SK-N-SH (cell line): ENCODE data around the gene HSD11B2. TPM values are rescaled to one million over a fixed set of nuclear protein-coding genes. Genes with fewer than 3 reads are reported as not detected.

ENCODE experiments used
- CTCF ChIA-PET: fragments of 300-600, 350-600 bp; formaldehyde crosslinking; extraction: SDS; loops from one replicate; lab custom pipeline; 2021; lab: Yijun Ruan, JAX
- POLR2A ChIA-PET: fragments of 350-600 bp; sonication (Branson Sonifier 250); formaldehyde crosslinking; extraction: SDS; loops from one replicate; lab custom pipeline; 2020; ENCODE audit warnings: antibody characterized with exemption, inconsistent platforms; lab: Yijun Ruan, JAX
- DNase-seq: peaks from one replicate; pipeline ENCODE4 v3.0.0; 2012
- H2AFZ ChIP-seq: fragments of 200-600 bp; sonication (generic); 2 replicates; pipeline ENCODE4 v1.8.1; 2016; ENCODE audit warnings: antibody characterized with exemption, mild to moderate bottlenecking, low read depth
- H3F3A ChIP-seq: fragments of 200-600 bp; sonication (generic); replicated peaks from 2 replicates; pipeline ENCODE3; 2016; ENCODE audit warnings: antibody characterized with exemption, mild to moderate bottlenecking; ENCODE audit not compliant: insufficient read depth
- H3K27ac ChIP-seq, 2 experiments: fragments of 200-500 bp in 1 of 2; fragments of 200-600 bp in 1 of 2; sonication (Bioruptor generic) in 1 of 2; sonication (generic), shearing (Covaris generic) in 1 of 2; 2 replicates each; pipeline versions ENCODE4 v1.5.1 to v1.6.1; 2014 to 2016; ENCODE audit warnings: low read depth in 2 of 2, inconsistent platforms in 1 of 2, low read length in 1 of 2, mild to moderate bottlenecking in 1 of 2, mixed read lengths in 1 of 2
- H3K27me3 ChIP-seq: fragments of 200-600 bp; sonication (generic), shearing (Covaris generic); 2 replicates; pipeline ENCODE4 v1.6.1; 2016; ENCODE audit warnings: mixed run types; ENCODE audit not compliant: insufficient read depth
- H3K36me3 ChIP-seq, 2 experiments: fragments of 200-500 bp in 1 of 2; fragments of 200-600 bp in 1 of 2; sonication (Bioruptor generic) in 1 of 2; sonication (generic) in 1 of 2; replicated peaks in 1 of 2; 2 replicates each; pipeline versions ENCODE3 to v1.5.1; 2014 to 2016; ENCODE audit warnings: low read length in 1 of 2, mild to moderate bottlenecking in 1 of 2; ENCODE audit not compliant: insufficient read depth in 2 of 2, control insufficient read depth in 1 of 2
- H3K4me1 ChIP-seq, 2 experiments: fragments of 200-500 bp in 1 of 2; fragments of 200-600 bp in 1 of 2; sonication (Bioruptor generic) in 1 of 2; sonication (generic), shearing (Covaris generic) in 1 of 2; 2 replicates each; pipeline versions ENCODE4 v1.5.1 to v1.6.1; 2014 to 2016; ENCODE audit warnings: low read depth in 1 of 2, low read length in 1 of 2, mixed run types in 1 of 2; ENCODE audit not compliant: insufficient read depth in 2 of 2, control insufficient read depth in 1 of 2
- H3K4me2 ChIP-seq: fragments of 200-600 bp; sonication (generic), shearing (Covaris generic); 2 replicates; pipeline ENCODE4 v1.6.1; 2017; ENCODE audit warnings: mixed run types
- H3K4me3 ChIP-seq, 2 experiments: fragments of 200-500 bp in 1 of 2; fragments of 200-600 bp in 1 of 2; sonication (Bioruptor generic) in 1 of 2; sonication (generic), shearing (Covaris generic) in 1 of 2; 2 replicates each; pipeline versions ENCODE4 v1.5.1 to v1.8.1; 2014 to 2016; ENCODE audit warnings: low read depth in 2 of 2, inconsistent platforms in 1 of 2, low read length in 1 of 2, mild to moderate bottlenecking in 1 of 2, mixed read lengths in 1 of 2, moderate library complexity in 1 of 2
- H3K79me2 ChIP-seq: fragments of 200-600 bp; sonication (generic); 2 replicates; pipeline ENCODE4 v1.8.1; 2017; ENCODE audit warnings: mild to moderate bottlenecking; ENCODE audit not compliant: insufficient read depth
- H3K9ac ChIP-seq: fragments of 200-600 bp; sonication (generic); 2 replicates; pipeline ENCODE4 v1.6.1; 2017; ENCODE audit warnings: mixed run types
- H3K9me2 ChIP-seq: fragments of 200-600 bp; sonication (generic); 2 replicates; pipeline ENCODE4 v1.6.1; 2017; ENCODE audit warnings: mixed run types
- H3K9me3 ChIP-seq: fragments of 200-600 bp; sonication (generic); 2 replicates; pipeline ENCODE4 v1.6.1; 2017; ENCODE audit warnings: mixed run types, mild to moderate bottlenecking, moderate library complexity
- H4K20me1 ChIP-seq: fragments of 200-600 bp; sonication (generic); 2 replicates; pipeline ENCODE4 v1.6.1; 2017; ENCODE audit warnings: mild to moderate bottlenecking, mixed run types; ENCODE audit not compliant: insufficient read depth
- CHD2 ChIP-seq: fragments of 150-350 bp; IDR thresholded peaks from 2 replicates; pipeline ENCODE4 v1.6.1; 2018; ENCODE audit warnings: low read length; ENCODE audit not compliant: partially characterized antibody
- CTCF ChIP-seq: fragments of 200-600 bp; sonication (generic); IDR thresholded peaks from 2 replicates; pipeline ENCODE4 v1.6.1; 2017; ENCODE audit warnings: antibody characterized with exemption, mild to moderate bottlenecking, moderate library complexity
- ELF1 ChIP-seq: IDR thresholded peaks from 2 replicates; pipeline ENCODE4 v1.4.0; 2012
- EP300 ChIP-seq, 2 experiments: IDR thresholded peaks; 2 replicates each; pipeline versions ENCODE4 v1.4.0 to v1.6.1; 2012; ENCODE audit warnings: borderline replicate concordance in 1 of 2, low read depth in 1 of 2, low read length in 1 of 2
- FOSL2 ChIP-seq: IDR thresholded peaks from 2 replicates; pipeline ENCODE4 v1.4.0; 2012; ENCODE audit warnings: low read depth, mild to moderate bottlenecking, moderate library complexity, borderline replicate concordance
- FOXJ3 ChIP-seq: sonication (generic); formaldehyde crosslinking; IDR thresholded peaks from 2 replicates; pipeline ENCODE4 v1.5.1; 2020; ENCODE audit warnings: mild to moderate bottlenecking, missing genetic modification reagents
- GABPA ChIP-seq: IDR thresholded peaks from 2 replicates; pipeline ENCODE4 v1.4.0; 2012; ENCODE audit warnings: low read depth, mild to moderate bottlenecking
- MXI1 ChIP-seq: IDR thresholded peaks from 2 replicates; pipeline ENCODE4 v1.6.1; 2012; ENCODE audit warnings: mild to moderate bottlenecking, low read depth, low read length, improper control_type of control experiment
- NFIC ChIP-seq: IDR thresholded peaks from 2 replicates; pipeline ENCODE4 v1.4.0; 2012; ENCODE audit warnings: borderline replicate concordance
- PBX3 ChIP-seq: IDR thresholded peaks from 2 replicates; pipeline ENCODE4; 2012
- POLR2AphosphoS5 ChIP-seq: IDR thresholded peaks from 2 replicates; pipeline ENCODE4 v1.6.1; 2012; ENCODE audit warnings: low read depth, low read length
- RAD21 ChIP-seq: IDR thresholded peaks from 2 replicates; pipeline ENCODE4 v1.6.1; 2012; ENCODE audit warnings: mild to moderate bottlenecking, low read length
- RFX5 ChIP-seq: IDR thresholded peaks from 2 replicates; pipeline ENCODE4 v1.6.1; 2012; ENCODE audit warnings: mild to moderate bottlenecking, improper control_type of control experiment, low read length
- RXRA ChIP-seq: IDR thresholded peaks from 2 replicates; pipeline ENCODE4 v1.4.0; 2012; ENCODE audit warnings: low read depth, mild to moderate bottlenecking, borderline replicate concordance
- SIN3A ChIP-seq: IDR thresholded peaks from 2 replicates; pipeline ENCODE4 v1.6.1; 2012; ENCODE audit warnings: low read depth, mild to moderate bottlenecking, low read length, moderate library complexity, borderline replicate concordance
- SMC3 ChIP-seq: IDR thresholded peaks from 2 replicates; pipeline ENCODE4 v1.6.1; 2012; ENCODE audit warnings: low read depth, low read length, improper control_type of control experiment
- TCF12 ChIP-seq: IDR thresholded peaks from 2 replicates; pipeline ENCODE4 v1.4.0; 2012
- TEAD4 ChIP-seq: IDR thresholded peaks from 2 replicates; pipeline ENCODE4 v1.4.0; 2012; ENCODE audit warnings: mild to moderate bottlenecking, borderline replicate concordance; ENCODE audit not compliant: insufficient read depth
- USF1 ChIP-seq: IDR thresholded peaks from 2 replicates; pipeline ENCODE4 v1.4.0; 2012; ENCODE audit warnings: low read depth, borderline replicate concordance
- YY1 ChIP-seq: IDR thresholded peaks from 2 replicates; pipeline ENCODE4 v1.4.0; 2012; ENCODE audit warnings: low read depth, mild to moderate bottlenecking
- WGBS: methylation state at CpG from one replicate; pipeline ENCODE4 v1.1.6; 2017; ENCODE audit warnings: low lambda C conversion rate; 5-methylcytosine and 5-hydroxymethylcytosine counted together
- polyA plus RNA-seq, 3 experiments: library from polyadenylated mRNA; depleted of rRNA; stranded (reverse); fragments of >200 nt; gene quantifications; 2 replicates each; pipeline ENCODE4 v1.2.3, GENCODE V29; 2012
- TF ChIP-seq, protein P1 (sequence below): IDR thresholded peaks from 2 replicates; pipeline ENCODE4 v1.4.0; 2012; ENCODE audit warnings: low read depth, borderline replicate concordance
- TF ChIP-seq, protein P2 (sequence below): fragments of 150-350 bp; IDR thresholded peaks from 2 replicates; pipeline ENCODE4 v1.6.1; 2016; ENCODE audit warnings: mild to moderate bottlenecking, low read depth, low read length

Gene HSD11B2
- polyA plus RNA-seq, 1 of the 3 experiments (the other 2 are of a cell fraction): 0.23 TPM

- TF ChIP-seq, protein P1, sequence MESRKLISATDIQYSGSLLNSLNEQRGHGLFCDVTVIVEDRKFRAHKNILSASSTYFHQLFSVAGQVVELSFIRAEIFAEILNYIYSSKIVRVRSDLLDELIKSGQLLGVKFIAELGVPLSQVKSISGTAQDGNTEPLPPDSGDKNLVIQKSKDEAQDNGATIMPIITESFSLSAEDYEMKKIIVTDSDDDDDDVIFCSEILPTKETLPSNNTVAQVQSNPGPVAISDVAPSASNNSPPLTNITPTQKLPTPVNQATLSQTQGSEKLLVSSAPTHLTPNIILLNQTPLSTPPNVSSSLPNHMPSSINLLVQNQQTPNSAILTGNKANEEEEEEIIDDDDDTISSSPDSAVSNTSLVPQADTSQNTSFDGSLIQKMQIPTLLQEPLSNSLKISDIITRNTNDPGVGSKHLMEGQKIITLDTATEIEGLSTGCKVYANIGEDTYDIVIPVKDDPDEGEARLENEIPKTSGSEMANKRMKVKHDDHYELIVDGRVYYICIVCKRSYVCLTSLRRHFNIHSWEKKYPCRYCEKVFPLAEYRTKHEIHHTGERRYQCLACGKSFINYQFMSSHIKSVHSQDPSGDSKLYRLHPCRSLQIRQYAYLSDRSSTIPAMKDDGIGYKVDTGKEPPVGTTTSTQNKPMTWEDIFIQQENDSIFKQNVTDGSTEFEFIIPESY: no peak
- no peak for TF ChIP-seq RXRA
- no peak for TF ChIP-seq MXI1
- TF ChIP-seq, protein P2, sequence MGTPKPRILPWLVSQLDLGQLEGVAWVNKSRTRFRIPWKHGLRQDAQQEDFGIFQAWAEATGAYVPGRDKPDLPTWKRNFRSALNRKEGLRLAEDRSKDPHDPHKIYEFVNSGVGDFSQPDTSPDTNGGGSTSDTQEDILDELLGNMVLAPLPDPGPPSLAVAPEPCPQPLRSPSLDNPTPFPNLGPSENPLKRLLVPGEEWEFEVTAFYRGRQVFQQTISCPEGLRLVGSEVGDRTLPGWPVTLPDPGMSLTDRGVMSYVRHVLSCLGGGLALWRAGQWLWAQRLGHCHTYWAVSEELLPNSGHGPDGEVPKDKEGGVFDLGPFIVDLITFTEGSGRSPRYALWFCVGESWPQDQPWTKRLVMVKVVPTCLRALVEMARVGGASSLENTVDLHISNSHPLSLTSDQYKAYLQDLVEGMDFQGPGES: no peak
- no peak for TF ChIP-seq TEAD4
- no peak for TF ChIP-seq FOXJ3 (CRISPR knock-in tag)
- TF ChIP-seq RFX5: no peak
Observed at GRCh38 chr16:67474551-67475455, 43.9 kb downstream of the HSD11B2 start (continued).

DNA sequence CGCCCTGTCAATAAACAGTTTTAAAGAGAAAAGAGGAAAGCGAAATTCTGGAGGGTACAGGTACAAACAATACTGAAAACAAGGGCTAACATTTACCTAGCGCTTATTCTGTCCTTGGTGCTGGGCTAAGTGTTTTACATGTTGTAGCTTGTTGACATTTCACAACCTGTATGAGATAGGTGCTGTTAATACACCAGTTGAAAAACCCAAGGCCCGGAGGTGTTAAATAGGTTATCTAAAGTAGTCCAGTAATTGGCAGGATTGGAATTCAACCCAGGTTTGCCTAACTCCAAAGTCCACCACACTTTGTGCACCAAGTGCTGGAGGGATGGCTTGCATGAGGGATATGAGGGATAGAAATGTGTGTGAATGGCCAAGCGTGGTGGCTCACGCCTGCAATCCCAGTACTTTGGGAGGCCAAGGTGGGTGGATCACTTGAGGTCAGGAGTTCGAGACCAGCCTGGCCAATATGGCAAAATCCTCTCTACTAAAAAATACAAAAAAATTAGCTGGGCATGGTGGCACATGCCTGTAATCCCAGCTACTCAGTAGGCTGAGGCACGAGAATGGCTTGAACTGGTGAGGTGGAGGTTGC is 47.1 kb downstream of the HSD11B2 start:
- POLR2A ChIA-PET: no interaction called here
- no peak overlapping the region for H2AFZ ChIP-seq
- peaks cover 51% of the 10 kb centered on the region for H4K20me1 ChIP-seq
- TF ChIP-seq NFIC (no peak), PBX3 (no peak), USF1 (no peak), TCF12 (no peak), RAD21 (no peak), POLR2AphosphoS5 (no peak), FOSL2 (no peak), SMC3 (no peak), CTCF (no peak), EP300 (IDR thresholded peaks at IDR 0.05; ENCODE audit: borderline replicate concordance in 1 of 2, low read depth in 1 of 2, low read length in 1 of 2) (no peak), GABPA (no peak), ELF1 (no peak), YY1 (no peak), SIN3A (no peak), MXI1 (no peak), CHD2 (no peak)
- TF ChIP-seq, protein P2: no peak

More for the DNA sequence above, 47.1 kb downstream of the HSD11B2 start:
- Histone ChIP-seq H3K4me2 (no peak overlapping the region), H3K9ac (no peak overlapping the region), H3K27ac (no peak overlapping the region), H3K4me1 (peaks cover 6 to 19% of the 10 kb centered on the region in 2 experiments; a peak in 1 of 4 replicates), H3K9me3 (no peaks in the 10 kb centered on the region), H3K4me3 (no peak overlapping the region), H3K9me2 (no peaks in the 10 kb centered on the region), H3F3A (no peaks in the 10 kb centered on the region), H3K79me2 (peaks cover 96% of the 10 kb centered on the region), H3K36me3 (peaks cover 0 to 14% of the 10 kb centered on the region in 2 experiments), H3K27me3 (no peaks in the 10 kb centered on the region)
- WGBS: 94% methylated on average over 8 of the region's 8 CpGs
- CTCF ChIA-PET: interaction anchor here (1.3 to 4.1 kb wide), 4 partner anchors 10 to 85 kb away, joined by 4 to 29 read pairs (median 7); partner anchors contain the start of gene TPPP3
- no peak for DNase-seq
